Medulla oblongata (tissue), 1 donor: ENCODE measurements around the gene ADRB2.
"Not testable (repeated sequence)": the region's sequence is repeated elsewhere in the genome, so short reads cannot be mapped to it uniquely, and the experiment has no call there.

ENCODE experiments used
- DNase-seq: peaks from one replicate; pipeline ENCODE4 v3.0.0-alpha.2; 2015; ENCODE audit errors: extremely low spot score

Gene ADRB2

DNA sequence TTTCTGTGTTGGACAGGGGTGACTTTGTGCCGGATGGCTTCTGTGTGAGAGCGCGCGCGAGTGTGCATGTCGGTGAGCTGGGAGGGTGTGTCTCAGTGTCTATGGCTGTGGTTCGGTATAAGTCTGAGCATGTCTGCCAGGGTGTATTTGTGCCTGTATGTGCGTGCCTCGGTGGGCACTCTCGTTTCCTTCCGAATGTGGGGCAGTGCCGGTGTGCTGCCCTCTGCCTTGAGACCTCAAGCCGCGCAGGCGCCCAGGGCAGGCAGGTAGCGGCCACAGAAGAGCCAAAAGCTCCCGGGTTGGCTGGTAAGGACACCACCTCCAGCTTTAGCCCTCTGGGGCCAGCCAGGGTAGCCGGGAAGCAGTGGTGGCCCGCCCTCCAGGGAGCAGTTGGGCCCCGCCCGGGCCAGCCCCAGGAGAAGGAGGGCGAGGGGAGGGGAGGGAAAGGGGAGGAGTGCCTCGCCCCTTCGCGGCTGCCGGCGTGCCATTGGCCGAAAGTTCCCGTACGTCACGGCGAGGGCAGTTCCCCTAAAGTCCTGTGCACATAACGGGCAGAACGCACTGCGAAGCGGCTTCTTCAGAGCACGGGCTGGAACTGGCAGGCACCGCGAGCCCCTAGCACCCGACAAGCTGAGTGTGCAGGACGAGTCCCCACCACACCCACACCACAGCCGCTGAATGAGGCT, at the start of gene ADRB2:
Gene ADRB2 (plus strand): TSS at position 559 of the 686 bp plus-strand sequence. CDS start 221 bp downstream, outside the sequence.
- DNase-seq: peak; percentile 97

DNA sequence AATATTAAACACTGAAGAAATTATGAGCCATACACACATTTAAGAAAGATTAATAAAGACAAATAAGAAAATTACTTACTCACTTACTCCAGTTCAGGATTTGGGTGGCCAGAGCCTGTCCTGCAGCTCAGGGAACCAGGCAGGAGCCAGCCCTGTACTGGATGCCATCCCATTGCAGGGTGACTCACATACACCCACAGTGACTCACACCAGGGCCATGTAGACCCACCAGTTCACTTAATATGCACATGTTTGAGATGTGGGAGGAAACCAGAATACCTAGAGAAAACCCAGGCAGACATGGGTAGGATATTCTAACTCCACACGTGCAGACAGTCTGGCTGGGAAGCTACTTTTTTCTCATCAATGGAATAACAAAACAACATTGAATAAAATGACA, 49.6 kb upstream of the ADRB2 start:
- no peak for DNase-seq

DNA sequence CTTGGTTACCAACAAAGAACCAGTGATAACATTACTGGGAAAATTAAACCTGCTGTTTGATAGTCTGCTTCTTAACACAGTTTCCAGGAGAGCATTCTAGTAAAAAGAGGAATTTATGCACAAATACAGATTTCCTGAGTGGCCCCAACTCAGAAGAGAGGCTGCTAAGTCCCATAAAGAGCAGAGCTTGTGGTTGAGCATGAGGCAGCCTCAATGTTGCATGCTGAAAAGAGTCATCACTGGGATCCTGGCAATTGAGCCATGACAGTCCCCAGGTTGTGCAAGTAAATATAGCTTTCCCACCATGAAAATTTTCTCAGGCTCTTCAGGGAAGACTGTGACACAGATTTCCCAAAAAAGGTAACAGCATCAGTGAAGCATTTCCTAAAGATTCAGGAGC, 47.5 kb upstream of the ADRB2 start:
- DNase-seq: no peak

DNA sequence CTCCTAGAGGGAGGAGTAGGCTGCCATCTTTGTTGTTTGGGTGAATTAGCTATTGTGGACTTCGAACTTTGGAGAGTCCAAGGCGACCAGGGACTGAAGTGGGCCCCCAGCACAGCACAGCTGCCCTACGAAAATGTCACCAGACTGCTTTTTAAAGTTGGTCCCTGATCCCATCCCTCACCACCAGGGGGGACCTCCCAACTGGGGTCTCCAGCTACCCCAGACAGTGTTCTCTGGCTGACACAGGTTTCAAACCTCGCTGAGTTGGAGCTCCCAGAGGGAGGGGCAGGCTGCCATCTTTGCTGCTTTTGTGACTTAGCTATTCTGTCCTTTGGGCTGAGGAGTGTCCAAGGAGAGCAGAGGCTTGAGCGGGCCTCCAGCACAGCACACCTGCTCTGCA, 45.7 kb upstream of the ADRB2 start:
- no peak for DNase-seq

DNA sequence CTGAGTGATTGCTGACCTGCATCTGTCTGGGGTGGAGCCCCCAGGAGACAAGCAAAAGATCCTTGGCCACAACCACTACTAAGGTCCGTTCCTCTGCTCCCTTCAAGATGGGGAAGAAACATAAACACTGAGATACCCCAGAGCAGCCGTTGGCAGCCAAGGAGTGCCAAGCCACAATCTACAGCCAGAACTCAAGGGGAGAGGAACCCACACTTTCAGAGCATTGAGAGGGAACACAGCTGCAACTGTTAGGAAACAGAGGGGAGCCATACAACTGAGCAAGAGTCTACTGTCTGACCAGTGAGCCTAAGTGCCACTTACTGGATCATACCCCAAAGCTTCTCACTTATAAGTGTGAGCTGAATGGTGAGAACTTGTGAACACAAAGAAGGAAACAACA, 44.6 kb upstream of the ADRB2 start:
- no peak for DNase-seq

DNA sequence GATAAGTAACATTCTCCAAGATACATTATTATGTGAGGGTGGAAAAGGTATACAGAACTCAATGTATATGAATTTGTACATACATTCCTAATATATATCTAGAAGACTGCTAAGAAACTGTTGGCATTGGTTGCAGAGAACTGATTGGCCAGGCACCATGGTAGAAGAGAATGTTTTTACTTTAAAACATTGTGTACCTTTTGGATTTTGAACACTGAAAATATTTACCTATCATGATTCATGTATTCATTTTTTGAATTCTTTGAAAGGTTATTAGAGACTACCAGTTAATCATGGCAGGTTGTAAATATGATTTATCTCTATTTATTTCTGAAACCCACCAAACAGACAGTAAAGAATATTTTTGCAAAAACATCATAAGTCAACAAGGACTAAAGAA, 41.2 kb upstream of the ADRB2 start:
- DNase-seq: no peak

DNA sequence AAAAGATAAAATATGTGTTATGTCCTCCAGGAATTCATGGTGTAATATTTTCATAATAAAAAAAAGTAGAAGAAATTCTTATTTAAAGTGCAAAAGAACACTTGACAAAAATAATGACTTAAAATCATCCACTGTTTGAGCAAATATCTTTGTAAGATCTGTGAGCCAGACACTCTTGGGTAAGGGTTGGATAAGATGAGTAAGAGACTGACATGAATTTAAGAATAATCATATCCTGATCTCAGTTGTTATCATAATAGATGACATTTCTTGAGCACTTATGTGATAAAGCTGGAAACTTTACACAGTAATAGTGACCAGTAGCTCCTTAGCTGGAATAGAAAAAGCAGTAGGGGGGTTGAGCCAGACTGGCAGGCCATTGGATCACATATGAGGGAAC, 40.0 kb upstream of the ADRB2 start:
- no peak for DNase-seq

DNA sequence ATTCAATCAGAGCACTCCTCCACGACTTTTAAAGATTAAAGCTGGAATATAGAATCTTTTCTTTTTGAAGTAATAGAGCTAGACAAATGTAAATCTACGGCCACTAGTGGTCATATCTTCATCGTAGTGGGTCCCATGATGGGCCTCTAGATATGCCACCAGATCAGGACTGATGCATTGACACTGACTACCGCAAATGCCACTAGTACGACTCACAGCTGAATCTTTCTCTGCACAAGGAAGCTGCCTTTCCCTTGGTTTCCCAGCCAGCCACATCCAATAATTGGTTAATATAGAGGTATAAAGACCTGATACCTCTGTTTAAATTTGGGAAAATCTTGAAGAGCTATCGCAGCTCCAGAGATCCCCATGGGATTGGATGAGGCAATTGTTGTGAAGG, 37.8 kb upstream of the ADRB2 start:
- no peak for DNase-seq

DNA sequence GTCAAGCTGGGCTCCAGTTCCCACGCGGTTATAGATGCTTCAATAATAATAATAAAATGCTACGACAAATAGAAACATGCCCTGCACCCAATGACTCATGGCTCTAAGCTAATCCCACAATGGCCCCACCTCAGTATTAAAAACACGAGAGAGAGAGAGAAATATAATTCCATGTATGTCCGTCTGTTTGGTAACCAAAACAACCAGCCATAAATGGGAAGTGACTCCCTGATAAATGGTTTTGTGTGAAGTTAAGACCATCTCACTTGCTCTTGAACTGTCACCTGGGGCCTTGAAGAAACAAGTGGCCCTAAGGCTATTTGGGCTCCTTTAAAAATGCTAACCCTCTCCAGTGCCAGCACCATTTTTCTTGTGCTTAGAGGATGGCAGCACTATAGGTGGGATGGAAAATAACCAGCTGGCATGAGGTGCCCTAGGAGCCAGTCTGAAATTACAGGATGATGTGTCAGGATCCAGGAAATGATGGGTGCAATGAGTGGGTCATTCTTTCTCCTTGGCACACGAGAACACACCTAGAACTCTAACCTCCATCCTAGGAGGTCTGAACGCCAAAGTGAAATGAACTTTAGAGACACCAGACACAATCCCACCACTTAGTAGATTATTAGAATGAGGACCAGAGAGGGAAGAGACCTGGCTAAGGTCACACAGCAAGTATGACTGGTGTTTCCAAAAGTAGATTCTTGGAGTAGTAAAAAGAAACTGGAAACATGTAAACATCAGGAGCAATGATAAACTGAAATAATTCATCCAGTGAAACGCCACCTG, 35.7 kb upstream of the ADRB2 start:
- no peak for DNase-seq

DNA sequence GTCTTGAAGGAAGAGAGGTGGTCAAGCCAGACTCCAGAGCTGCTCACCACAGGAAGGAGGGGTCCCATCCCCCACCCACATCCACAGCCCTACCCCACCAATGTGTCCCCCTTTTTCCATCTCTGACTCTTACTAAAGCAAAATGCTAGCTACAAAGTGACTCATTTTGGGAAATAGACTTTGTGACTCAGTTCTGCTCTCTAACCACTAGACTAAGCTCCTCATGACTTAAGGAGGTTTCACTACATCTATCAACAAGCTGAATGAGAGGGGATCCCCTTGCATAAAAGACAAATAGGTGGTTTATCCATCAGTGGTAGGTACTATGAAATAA, 35.1 kb upstream of the ADRB2 start:
- no peak for DNase-seq

DNA sequence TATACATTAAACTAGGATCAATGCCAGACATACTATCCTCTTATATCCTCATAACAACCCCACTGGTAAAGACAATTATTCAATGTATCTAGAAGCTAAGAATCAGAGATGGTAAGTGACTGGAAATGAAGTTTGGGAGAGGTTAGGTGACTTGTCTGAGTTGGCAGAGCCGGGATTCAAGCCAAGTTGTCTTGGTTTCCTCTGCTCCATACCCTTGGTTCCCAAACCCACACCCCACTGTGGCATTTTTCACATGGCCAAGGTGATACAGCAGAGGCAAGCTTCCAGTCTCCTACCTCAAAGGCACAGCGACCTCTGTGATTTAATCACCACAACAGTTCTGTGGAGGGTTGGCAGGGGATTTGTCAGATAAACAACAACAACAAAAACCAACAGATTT, 34.7 kb upstream of the ADRB2 start:
- no peak for DNase-seq

DNA sequence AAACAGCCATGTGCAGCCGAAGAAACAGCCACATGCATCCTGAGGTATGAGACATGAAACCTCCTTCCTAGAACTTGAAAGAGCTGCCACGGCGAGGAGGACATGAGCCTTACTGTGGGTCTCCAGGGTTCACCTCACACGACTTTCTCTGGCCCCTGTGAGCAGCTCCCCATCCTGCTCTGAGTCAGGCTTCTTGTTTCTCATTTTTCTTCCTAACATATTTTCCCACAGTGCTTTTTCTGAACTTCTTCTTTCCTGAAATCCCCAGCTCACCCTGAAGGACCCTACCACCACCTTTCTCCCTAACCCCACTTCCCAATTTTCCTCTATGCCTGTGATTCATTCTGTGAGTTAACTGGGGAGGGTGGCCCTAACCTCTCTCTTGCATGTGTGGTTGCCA, 33.7 kb upstream of the ADRB2 start:
- no peak for DNase-seq

DNA sequence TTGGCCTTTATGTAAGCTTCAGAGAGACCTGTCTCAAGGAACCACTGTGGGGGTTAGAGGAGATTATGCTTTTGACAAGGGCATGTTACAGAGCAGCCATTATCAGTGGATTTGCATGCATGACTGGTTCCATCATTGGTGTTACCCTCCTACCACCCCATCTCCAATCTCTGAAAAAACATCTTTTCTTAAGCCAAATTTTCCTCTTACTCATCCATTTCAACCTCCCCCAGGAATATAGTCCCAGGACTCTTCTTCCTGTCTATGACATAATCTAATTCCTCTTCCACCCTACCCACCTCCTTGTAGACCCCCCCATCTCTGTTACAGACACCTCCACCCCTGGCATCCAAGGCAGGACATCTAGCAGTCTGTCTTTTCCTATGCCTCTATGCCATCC, 33.1 kb upstream of the ADRB2 start:
- no peak for DNase-seq

DNA sequence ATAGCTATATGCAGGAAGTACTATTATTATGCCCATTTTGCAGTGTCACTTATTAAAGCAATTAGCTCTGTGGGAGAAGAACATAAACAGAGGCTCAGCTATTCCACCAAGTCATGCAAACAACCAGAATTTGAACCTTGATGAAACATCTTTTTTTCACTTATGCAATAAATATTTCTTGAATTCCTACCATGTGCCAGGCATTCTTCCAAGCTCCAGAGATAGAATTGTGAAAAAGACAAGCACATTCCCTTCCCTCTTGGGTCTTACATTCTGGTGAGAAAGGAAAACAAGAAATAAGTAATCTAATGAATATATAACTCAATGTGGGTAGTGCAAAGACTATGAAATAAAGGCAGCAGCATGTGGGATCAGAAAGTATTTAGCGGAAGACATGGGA, 32.1 kb upstream of the ADRB2 start:
- no peak for DNase-seq

DNA sequence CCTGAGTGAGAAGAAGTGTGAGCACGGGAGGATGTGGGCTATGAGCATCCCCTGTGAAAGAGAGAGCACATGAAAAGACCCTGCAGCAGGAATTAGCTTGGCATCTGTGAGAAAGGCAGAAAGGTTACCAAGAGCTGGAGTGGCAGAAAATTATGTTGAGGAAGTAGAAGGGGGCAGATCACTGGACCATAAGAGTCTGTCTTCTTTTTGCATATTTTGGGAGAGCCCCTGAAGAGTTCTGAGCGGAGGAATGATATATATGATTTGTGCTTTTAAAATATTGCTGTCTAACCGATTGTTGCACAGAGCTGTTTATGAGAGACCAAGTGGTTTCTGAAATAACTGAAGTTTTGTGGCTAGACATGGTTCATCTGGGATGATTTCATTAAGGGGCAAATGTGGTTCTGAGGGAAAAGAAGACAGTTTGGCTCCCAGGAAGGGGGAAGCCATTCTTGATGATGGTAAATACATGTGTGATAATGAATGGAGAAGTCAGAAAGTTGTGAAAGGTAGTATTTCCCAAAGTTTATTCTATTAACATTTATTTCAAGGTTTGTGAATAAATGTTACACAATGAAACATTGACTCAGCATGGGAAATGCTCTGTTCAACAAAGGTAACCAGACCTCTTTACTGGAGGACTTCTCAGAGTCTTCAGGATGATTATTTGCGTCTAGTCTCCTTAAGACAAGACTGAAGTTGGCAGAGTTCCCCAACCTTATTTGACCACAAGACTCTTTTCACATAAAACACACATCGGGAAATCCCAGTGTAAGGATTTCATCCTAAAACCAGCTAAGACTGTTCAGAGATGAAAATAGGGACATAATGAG, 31.5 kb upstream of the ADRB2 start:
- DNase-seq: no peak

DNA sequence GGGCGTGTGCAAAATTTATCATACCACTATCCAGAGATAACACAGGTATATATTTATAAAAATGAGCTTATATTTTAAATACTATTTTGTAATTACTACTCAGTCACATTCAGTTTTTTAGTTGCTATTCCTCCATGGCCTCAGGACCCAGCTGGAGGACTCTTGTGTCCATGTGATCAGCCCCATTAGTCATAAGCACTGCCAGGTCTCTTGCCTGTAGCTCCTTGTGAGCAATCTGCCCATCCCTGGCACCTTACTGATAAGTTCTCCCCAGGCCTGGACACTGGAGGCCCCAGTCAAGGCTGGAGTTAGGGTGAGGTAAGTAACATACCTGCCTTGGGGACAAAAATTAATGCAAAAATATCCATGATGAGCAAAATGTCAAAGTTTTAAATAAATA, 29.5 kb upstream of the ADRB2 start:
- DNase-seq: no peak

DNA sequence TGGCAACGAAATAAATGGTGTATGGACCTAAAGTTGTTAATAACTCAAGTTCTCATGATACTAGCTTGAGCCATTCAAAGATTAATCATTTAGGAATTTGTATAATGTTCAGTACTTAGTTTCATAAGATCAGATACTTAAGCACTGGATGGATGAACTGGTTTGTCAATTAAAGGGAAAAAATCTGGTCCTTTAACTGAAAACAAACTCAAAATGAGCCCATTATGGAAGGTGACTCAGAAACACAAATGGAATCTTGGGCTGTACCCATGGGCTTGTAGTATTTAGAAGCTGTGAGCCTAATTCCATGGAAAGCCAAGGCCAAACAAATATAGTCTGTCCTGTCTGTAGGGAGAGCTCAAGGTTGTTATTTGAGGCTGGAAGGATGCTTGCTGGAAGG, 27.6 kb upstream of the ADRB2 start:
- no peak for DNase-seq

DNA sequence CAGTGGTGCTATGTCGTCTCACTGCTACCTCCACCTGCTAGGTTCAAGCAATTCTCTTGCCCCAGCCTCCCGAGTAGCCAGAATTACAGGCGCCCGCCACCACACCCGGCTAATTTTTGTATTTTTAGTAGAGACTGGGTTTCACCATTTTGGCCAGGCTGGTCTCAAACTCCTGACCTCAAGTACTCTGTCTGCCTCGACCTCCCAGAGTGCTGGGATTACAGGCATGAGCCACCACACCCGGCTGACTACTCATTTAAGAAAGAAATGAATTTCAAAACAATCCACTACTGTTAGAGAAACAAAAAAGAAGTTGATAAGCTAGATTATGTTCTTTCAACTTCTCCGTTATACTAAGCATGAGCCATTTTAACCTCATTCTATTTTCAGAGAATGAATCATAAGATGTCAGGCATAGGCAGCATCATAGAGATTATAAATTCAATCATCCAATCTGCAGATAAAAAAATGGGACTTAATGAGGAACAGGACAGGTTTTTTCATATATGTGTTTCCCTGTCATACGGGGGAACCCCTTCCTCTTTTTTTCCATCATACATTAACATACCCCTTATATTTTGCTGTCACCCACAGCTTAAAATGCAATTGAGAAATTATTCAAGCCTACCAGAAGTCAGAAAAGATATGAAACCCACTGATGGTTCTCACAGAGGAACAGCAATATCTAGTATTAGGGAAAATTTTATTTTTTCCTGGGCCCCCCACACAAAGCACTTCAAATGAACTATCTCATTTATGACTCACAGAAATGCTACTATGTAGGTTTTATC, 26.5 kb upstream of the ADRB2 start:
- no peak for DNase-seq

DNA sequence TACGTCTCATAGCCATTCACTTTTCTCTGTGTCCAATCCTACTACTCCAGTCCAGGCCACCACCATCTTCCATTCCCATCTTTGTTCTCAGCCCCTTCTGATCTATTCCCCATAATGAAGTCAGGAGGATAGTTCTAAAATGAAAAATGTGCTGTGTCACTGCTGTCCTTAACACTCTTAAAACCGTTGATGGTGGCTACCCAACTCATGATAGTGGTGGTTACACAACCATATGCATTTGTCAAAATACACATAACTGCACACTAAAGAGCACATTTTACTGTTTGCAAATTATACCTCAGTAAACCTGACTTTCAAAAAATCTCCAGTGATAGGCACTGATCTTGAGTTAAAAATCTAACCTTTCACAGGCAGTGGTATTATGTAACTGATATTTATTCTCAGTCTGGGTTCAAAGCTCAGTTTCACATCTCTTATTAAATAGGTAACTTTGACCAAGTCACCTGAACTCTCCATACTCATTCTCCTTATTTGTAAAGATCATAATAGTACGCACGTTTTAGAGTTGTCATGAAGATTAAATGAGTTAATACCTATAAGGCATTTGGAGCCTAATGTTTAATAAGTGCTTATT, 24.6 kb upstream of the ADRB2 start:
- no peak for DNase-seq

DNA sequence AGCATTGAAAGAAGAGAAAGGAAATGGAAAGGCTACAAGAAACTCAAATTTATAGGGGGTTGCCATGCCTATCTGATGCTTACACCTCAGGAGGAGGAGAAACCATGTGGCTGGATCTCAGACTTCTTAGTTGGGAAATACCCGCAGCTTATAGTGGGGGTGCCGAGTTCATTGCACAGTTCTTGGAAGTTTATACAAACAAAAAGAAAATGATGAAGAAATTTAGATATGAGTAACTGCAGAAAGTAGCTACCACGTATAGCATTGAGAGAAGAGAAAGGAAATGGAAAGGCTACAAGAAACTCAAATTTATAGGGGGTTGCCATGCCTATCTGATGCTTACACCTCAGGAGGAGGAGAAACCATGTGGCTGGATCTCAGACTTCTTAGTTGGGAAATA, 23.0 kb upstream of the ADRB2 start:
- not testable (repeated sequence) for DNase-seq

DNA sequence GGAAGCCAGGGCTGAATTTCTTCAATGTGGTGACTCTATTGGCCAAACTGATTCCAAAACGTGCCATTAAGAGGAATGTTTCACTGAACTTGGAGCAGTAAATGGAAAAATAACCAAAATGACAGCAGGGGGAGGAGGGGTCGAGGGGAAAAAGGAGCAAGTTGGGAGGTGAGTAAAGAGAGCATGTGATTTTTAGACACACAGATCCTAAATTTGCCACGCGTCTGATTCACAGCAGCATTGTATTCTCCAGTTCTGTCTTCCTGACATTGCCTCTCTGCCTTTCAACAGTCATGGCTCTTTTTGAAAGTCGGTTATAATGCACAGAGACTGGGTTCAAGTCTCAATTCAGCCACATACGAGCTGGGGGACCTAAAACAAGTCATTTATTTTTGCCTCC, 22.0 kb upstream of the ADRB2 start:
- no peak for DNase-seq
